H1 (cell line): ENCODE results near the gene MCM3AP. TPM values are rescaled to one million over a fixed set of nuclear protein-coding genes. Genes with fewer than 3 reads are reported as not detected.

Experiments used
- CTCF ChIA-PET: fragments of 300-600 bp; sonication (Branson Sonifier 250); formaldehyde crosslinking; loops from one replicate; lab custom pipeline; 2021; ENCODE audit not compliant: partially characterized antibody; lab: Charles Lee
- POLR2A ChIA-PET: fragments of 300-600 bp; sonication (Branson Sonifier 250); formaldehyde crosslinking; loops from one replicate; lab custom pipeline; 2021; ENCODE audit warnings: inconsistent platforms; ENCODE audit not compliant: partially characterized antibody; lab: Charles Lee
- DNase-seq, 2 experiments: peaks; one replicate each; pipeline versions ENCODE4 v3.0.0 to v3.0.0-alpha.2; 2010 to 2022; ENCODE audit warnings: low spot score in 2 of 2, low read depth in 1 of 2, mixed read lengths in 1 of 2
- FAIRE-seq: peaks from 2 replicates; lab custom pipeline; 2011; peaks lifted over from hg19 to GRCh38; lab: Jason Lieb, UNC
- H2AFZ ChIP-seq: 2 replicates; pipeline ENCODE4 v1.8.1; 2012; ENCODE audit warnings: low read length, inconsistent platforms
- H2AK5ac ChIP-seq: 2 replicates; pipeline ENCODE4 v1.6.1; 2013; ENCODE audit warnings: low read depth, low read length
- H2BK120ac ChIP-seq: replicated peaks from 2 replicates; pipeline ENCODE3; 2013; ENCODE audit warnings: low read depth, low read length, inconsistent platforms
- H2BK12ac ChIP-seq: 2 replicates; pipeline ENCODE4 v1.6.1; 2013; ENCODE audit warnings: low read depth, low read length
- H2BK15ac ChIP-seq: 2 replicates; pipeline ENCODE4 v1.6.1; 2013; ENCODE audit warnings: low read length
- H2BK20ac ChIP-seq: 2 replicates; pipeline ENCODE4 v1.6.1; 2013; ENCODE audit warnings: low read length
- H2BK5ac ChIP-seq: 2 replicates; pipeline ENCODE4 v1.6.1; 2013; ENCODE audit warnings: low read depth, low read length
- H3K14ac ChIP-seq: 2 replicates; pipeline ENCODE4 v1.6.1; 2013; ENCODE audit warnings: inconsistent platforms; ENCODE audit not compliant: insufficient read length
- H3K18ac ChIP-seq: 2 replicates; pipeline ENCODE4 v1.6.1; 2013; ENCODE audit warnings: low read length; ENCODE audit errors: extremely low read depth
- H3K23ac ChIP-seq: 2 replicates; pipeline ENCODE4 v1.6.1; 2013; ENCODE audit warnings: inconsistent platforms; ENCODE audit not compliant: insufficient read length
- H3K23me2 ChIP-seq: 2 replicates; pipeline ENCODE4 v1.6.1; 2013; ENCODE audit warnings: low read depth, low read length
- H3K27ac ChIP-seq: 2 replicates; pipeline ENCODE4 v1.6.1; 2011; ENCODE audit warnings: low read depth, low read length, inconsistent platforms
- H3K27me3 ChIP-seq, 4 experiments: replicated peaks in 1 of 4; 1 replicate in 1 of 4; 2 replicates in 3 of 4; pipeline versions ENCODE4 v1.6.1 to v1.8.1; 2011 to 2013; ENCODE audit warnings: low read length in 3 of 4, mild to moderate bottlenecking in 3 of 4, inconsistent platforms in 2 of 4, mixed read lengths in 2 of 4, moderate library complexity in 1 of 4; ENCODE audit not compliant: control insufficient read depth in 3 of 4, insufficient read depth in 3 of 4; ENCODE audit errors: extremely low read depth in 1 of 4
- H3K36me3 ChIP-seq, 4 experiments: 2 replicates each; pipeline versions ENCODE4 v1.6.1 to v1.8.1; 2011 to 2013; ENCODE audit warnings: mild to moderate bottlenecking in 4 of 4, low read length in 3 of 4, moderate library complexity in 2 of 4, control low read depth in 1 of 4, inconsistent platforms in 1 of 4; ENCODE audit not compliant: insufficient read depth in 4 of 4, control insufficient read depth in 2 of 4
- H3K4ac ChIP-seq: replicated peaks from 2 replicates; pipeline ENCODE3; 2013; ENCODE audit warnings: low read length, low read depth, mixed read lengths, inconsistent platforms; ENCODE audit not compliant: insufficient read length
- H3K4me1 ChIP-seq, 4 experiments: replicated peaks in 1 of 4; 1 replicate in 1 of 4; 2 replicates in 3 of 4; pipeline versions ENCODE4 v1.6.1 to v1.8.1; 2011 to 2013; ENCODE audit warnings: low read length in 3 of 4, inconsistent platforms in 2 of 4, mixed read lengths in 1 of 4; ENCODE audit not compliant: insufficient read depth in 4 of 4, control insufficient read depth in 3 of 4
- H3K4me2 ChIP-seq, 2 experiments: 2 replicates each; pipeline versions ENCODE4 v1.6.1 to v1.8.1; 2011 to 2013; ENCODE audit warnings: low read depth in 2 of 2, low read length in 2 of 2, control low read depth in 1 of 2, inconsistent platforms in 1 of 2, mild to moderate bottlenecking in 1 of 2; ENCODE audit not compliant: insufficient read depth in 1 of 2
- H3K4me3 ChIP-seq, 4 experiments: fragments of 200-600, 300-600 bp in 1 of 4; sonication (generic), shearing (Covaris generic), sonication (Bioruptor Twin) in 1 of 4; 2 replicates each; pipeline versions ENCODE4 v1.5.1 to v1.8.1; 2011 to 2016; ENCODE audit warnings: low read length in 4 of 4, low read depth in 3 of 4, control low read depth in 2 of 4, inconsistent platforms in 2 of 4, mild to moderate bottlenecking in 2 of 4, mixed read lengths in 1 of 4, moderate library complexity in 1 of 4; ENCODE audit not compliant: insufficient read depth in 2 of 4; ENCODE audit errors: extremely low read depth in 1 of 4
- H3K56ac ChIP-seq: replicated peaks from 2 replicates; pipeline ENCODE3; 2013; ENCODE audit warnings: low read depth, mild to moderate bottlenecking, mixed read lengths, low read length, inconsistent platforms; ENCODE audit not compliant: insufficient read length
- H3K79me1 ChIP-seq: 2 replicates; pipeline ENCODE4 v1.6.1; 2013; ENCODE audit warnings: low read depth, low read length, control low read depth
- H3K79me2 ChIP-seq, 2 experiments: 2 replicates each; pipeline versions ENCODE4 v1.6.1 to v1.8.1; 2012 to 2013; ENCODE audit warnings: low read length in 2 of 2, mild to moderate bottlenecking in 2 of 2, inconsistent platforms in 1 of 2; ENCODE audit not compliant: insufficient read depth in 2 of 2, control insufficient read depth in 1 of 2
- H3K9ac ChIP-seq, 4 experiments: replicated peaks in 1 of 4; 1 replicate in 1 of 4; 2 replicates in 3 of 4; pipeline versions ENCODE4 v1.6.1 to v1.8.1; 2011 to 2013; ENCODE audit warnings: low read depth in 3 of 4, low read length in 3 of 4, control low read depth in 2 of 4, mild to moderate bottlenecking in 2 of 4, moderate library complexity in 2 of 4, inconsistent platforms in 1 of 4; ENCODE audit errors: extremely low read depth in 1 of 4
- H3K9me3 ChIP-seq, 2 experiments: 2 replicates each; pipeline versions ENCODE4 v1.6.1 to v1.8.1; 2012 to 2013; ENCODE audit warnings: mild to moderate bottlenecking in 2 of 2, moderate library complexity in 2 of 2, control low read depth in 1 of 2, inconsistent platforms in 1 of 2, low read depth in 1 of 2, low read length in 1 of 2, mixed read lengths in 1 of 2; ENCODE audit not compliant: insufficient read depth in 2 of 2
- H4K20me1 ChIP-seq, 2 experiments: replicated peaks in 1 of 2; 2 replicates each; pipeline versions ENCODE3 to v1.8.1; 2011 to 2013; ENCODE audit warnings: inconsistent platforms in 2 of 2, low read length in 2 of 2, mild to moderate bottlenecking in 1 of 2; ENCODE audit not compliant: insufficient read depth in 2 of 2, control insufficient read depth in 1 of 2
- H4K5ac ChIP-seq: 2 replicates; pipeline ENCODE4 v1.6.1; 2013; ENCODE audit warnings: low read length, low read depth, mixed read lengths, inconsistent platforms; ENCODE audit not compliant: insufficient read length
- H4K8ac ChIP-seq: 2 replicates; pipeline ENCODE4 v1.8.0; 2013; ENCODE audit warnings: mild to moderate bottlenecking, moderate library complexity, low read length, inconsistent platforms; ENCODE audit not compliant: insufficient read depth; ENCODE audit errors: extremely low read depth
- H4K91ac ChIP-seq: replicated peaks from 2 replicates; pipeline ENCODE3; 2013; ENCODE audit warnings: low read length, mixed read lengths, inconsistent platforms; ENCODE audit not compliant: insufficient read length
- CHD2 ChIP-seq: IDR thresholded peaks from 2 replicates; pipeline ENCODE4 v1.6.1; 2012; ENCODE audit warnings: low read length, improper control_type of control experiment
- CREB1 ChIP-seq: IDR thresholded peaks from 2 replicates; pipeline ENCODE4 v1.6.1; 2012; ENCODE audit warnings: inconsistent platforms
- RFX5 ChIP-seq: IDR thresholded peaks from 2 replicates; pipeline ENCODE4 v1.6.1; 2011; ENCODE audit warnings: low read depth, low read length, improper control_type of control experiment, borderline replicate concordance
- WGBS, 2 experiments: shearing (Covaris generic) in 1 of 2; methylation state at CpG; one replicate each; pipeline versions ENCODE4 v1.1.6 to v1.1.7; 2013 to 2015; ENCODE audit warnings: low lambda C conversion rate in 2 of 2, mixed read lengths in 2 of 2, inconsistent platforms in 1 of 2, low coverage in 1 of 2, missing lambda C conversion rate in 1 of 2; ENCODE audit not compliant: insufficient replicate concordance in 2 of 2, insufficient coverage in 1 of 2, insufficient read length in 1 of 2; ENCODE audit errors: extremely low coverage in 1 of 2, missing lambda C conversion rate in 1 of 2; 5-methylcytosine and 5-hydroxymethylcytosine counted together
- polyA plus RNA-seq, 7 experiments: library from polyadenylated mRNA; depleted of rRNA in 3 of 7; stranded (reverse) in 5 of 7; unstranded in 2 of 7; fragments of >200 nt in 5 of 7; fragments of 200-250 nt in 2 of 7; gene quantifications; 1 replicate in 5 of 7; 2 replicates in 1 of 7; 4 replicates in 1 of 7; pipeline versions ENCODE4 v1.2.1 to v1.2.3, GENCODE V29; 2011 to 2013; ENCODE audit warnings: missing spikeins in 2 of 7, mixed read lengths in 2 of 7
- total RNA-seq: library from RNA; stranded (reverse); fragmentation: NEBNext Ultra II Directional; extraction: Animal tissue kit (Norgen Biotek cat#: 25700); gene quantifications from 2 replicates; pipeline ENCODE4 v1.2.1, GENCODE V29; 2021

MCM3AP gene
- total and polyA plus RNA-seq, 2 of the 8 experiments (the other 6 are each of a cell fraction or from before 2014, with no cell fraction given) = 37.2 to 119 TPM

DNA sequence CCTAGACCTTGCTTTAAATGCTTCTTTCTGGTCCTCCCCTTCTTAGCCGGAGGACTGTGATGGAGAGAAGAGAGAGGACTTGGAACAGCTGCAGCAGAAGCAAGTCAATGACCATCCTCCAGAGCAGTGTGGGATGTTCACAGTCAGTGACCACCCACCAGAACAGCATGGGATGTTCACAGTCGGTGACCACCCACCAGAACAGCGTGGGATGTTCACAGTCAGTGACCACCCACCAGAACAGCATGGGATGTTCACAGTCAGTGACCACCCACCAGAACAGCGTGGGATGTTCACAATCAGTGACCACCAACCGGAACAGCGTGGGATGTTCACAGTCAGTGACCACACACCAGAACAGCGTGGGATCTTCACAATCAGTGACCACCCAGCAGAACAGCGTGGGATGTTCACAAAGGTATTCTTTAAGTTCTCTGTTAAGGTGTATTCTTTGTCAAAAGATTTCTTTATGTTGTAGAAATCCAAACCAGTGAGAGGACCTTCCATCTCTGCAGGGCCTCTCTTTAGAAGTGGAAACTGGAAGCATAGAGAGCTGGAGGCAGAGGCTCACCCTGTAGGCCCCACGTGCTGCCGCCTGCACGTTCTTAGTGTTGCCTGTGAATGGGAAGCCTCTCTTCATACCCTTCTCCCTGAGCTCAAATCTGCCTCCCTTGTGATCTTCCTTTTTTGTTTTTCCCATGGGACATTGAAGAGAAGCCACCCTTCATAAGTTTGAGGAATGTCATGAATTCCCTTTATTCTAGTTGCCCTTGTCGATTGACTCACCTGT lies 49.1 kb upstream of the MCM3AP start:
- H3K27me3 ChIP-seq = no peaks in the 10 kb centered on the region
- H3K4ac ChIP-seq = no peak overlapping the region
- H3K23ac ChIP-seq = no peak overlapping the region
- H2BK12ac ChIP-seq = no peak overlapping the region
- peaks cover 0 to 4% of the 10 kb centered on the region in 2 experiments for H4K20me1 ChIP-seq
- H2BK120ac ChIP-seq = no peak overlapping the region
- no peak overlapping the region for H3K56ac ChIP-seq
- no peak overlapping the region for H3K18ac ChIP-seq
- H2AFZ ChIP-seq = no peak overlapping the region
- no peak overlapping the region for H2BK5ac ChIP-seq
- H3K23me2 ChIP-seq = no peaks in the 10 kb centered on the region; the same call in 1 of the 2 replicates
- peaks cover 6 to 47% (median 21%) of the 10 kb centered on the region in 4 experiments; a peak in 6 of 8 replicates for H3K36me3 ChIP-seq
- H4K91ac ChIP-seq = no peak overlapping the region
- FAIRE-seq = no peak
- no peaks in the 10 kb centered on the region for H3K9me3 ChIP-seq
- no peak overlapping the region for H2AK5ac ChIP-seq
- H3K9ac ChIP-seq = no peak overlapping the region
- peaks cover 0 to 34% of the 10 kb centered on the region in 2 experiments; a peak in 2 of 4 replicates for H3K79me2 ChIP-seq
- DNase-seq = no peak
- no peak overlapping the region for H4K5ac ChIP-seq
- no peak for TF ChIP-seq CREB1
- TF ChIP-seq CHD2 = no peak
- TF ChIP-seq RFX5 = no peak
- no peaks in the 10 kb centered on the region for H3K4me1 ChIP-seq
- H3K4me2 ChIP-seq = no peak overlapping the region
- no peak overlapping the region for H3K27ac ChIP-seq
- H3K79me1 ChIP-seq = peaks cover 3% of the 10 kb centered on the region; the same call in 1 of the 2 replicates
- no peak overlapping the region for H3K4me3 ChIP-seq
- H2BK20ac ChIP-seq = no peak overlapping the region
- ChIA-PET CTCF (interaction anchor here (0.5 to 1.0 kb wide), 2 partner anchors 197 to 335 kb away, joined by 3 to 4 read pairs; no protein-coding TSS in a partner anchor), POLR2A (no interaction called here)
- H2BK15ac ChIP-seq = no peak overlapping the region
- no peak overlapping the region for H3K14ac ChIP-seq
- WGBS, 2 experiments = 92% methylated on average over 12 of the region's 12 CpGs; no CpG with 5 or more reads in 1 of the 2 experiments
- H4K8ac ChIP-seq = no peak overlapping the region; the same call in 1 of the 2 replicates
